WERI-Rb-1 (cell line): ENCODE measurements around the gene SH3RF3.

Experiments used
- DNase-seq: peaks from one replicate; pipeline ENCODE4 v3.0.0-alpha.2; 2020
- H3K27ac ChIP-seq: fragments of 250-450 bp; sonication (Bioruptor Pico); 2 replicates; pipeline ENCODE4 v1.5.1; 2020; ENCODE audit warnings: mild to moderate bottlenecking, moderate library complexity
- H3K27me3 ChIP-seq: fragments of 250-450 bp; sonication (Bioruptor Pico); 2 replicates; pipeline ENCODE4 v1.5.1; 2021; ENCODE audit warnings: mild to moderate bottlenecking, low read depth, moderate library complexity; ENCODE audit not compliant: insufficient read depth, severe bottlenecking
- H3K36me3 ChIP-seq: fragments of 250-450 bp; sonication (Bioruptor Pico); 2 replicates; pipeline ENCODE4 v1.5.1; 2020; ENCODE audit warnings: mild to moderate bottlenecking, moderate library complexity
- H3K4me3 ChIP-seq: 2 replicates; pipeline ENCODE4 v1.5.1; 2011; ENCODE audit warnings: low read depth, mild to moderate bottlenecking, control low read depth, low read length
- H3K9me3 ChIP-seq: fragments of 250-450 bp; sonication (Bioruptor Pico); 2 replicates; pipeline ENCODE4 v1.5.1; 2021; ENCODE audit warnings: mild to moderate bottlenecking, moderate library complexity; ENCODE audit not compliant: severe bottlenecking
- CTCF ChIP-seq: IDR thresholded peaks from 2 replicates; pipeline ENCODE4 v1.5.1; 2011; ENCODE audit warnings: low read depth, mild to moderate bottlenecking, control low read depth, inconsistent platforms, low read length

Gene SH3RF3

GRCh38 chr2:109318150-109318948, 189.3 kb downstream of the SH3RF3 start:
- DNase-seq: no peak
- Histone ChIP-seq H3K27me3 (no peaks in the 10 kb centered on the region), H3K27ac (no peak overlapping the region), H3K36me3 (no peaks in the 10 kb centered on the region), H3K9me3 (no peaks in the 10 kb centered on the region), H3K4me3 (no peak overlapping the region)
- TF ChIP-seq CTCF: no peak

GRCh38 chr2:109318949-109319342, 189.9 kb downstream of the SH3RF3 start:
- no peak overlapping the region for H3K27ac ChIP-seq
- no peak overlapping the region for H3K4me3 ChIP-seq
- no peak for TF ChIP-seq CTCF
- no peaks in the 10 kb centered on the region for H3K27me3 ChIP-seq
- no peak for DNase-seq
- H3K36me3 ChIP-seq: no peaks in the 10 kb centered on the region
- no peaks in the 10 kb centered on the region for H3K9me3 ChIP-seq

GRCh38 chr2:109320195-109320922, 191.4 kb downstream of the SH3RF3 start:
- no peaks in the 10 kb centered on the region for H3K27me3 ChIP-seq
- H3K27ac ChIP-seq: no peak overlapping the region
- no peak for DNase-seq

GRCh38 chr2:109321570-109321969, 192.6 kb downstream of the SH3RF3 start:
- DNase-seq: no peak
- H3K27ac ChIP-seq: no peak overlapping the region
- H3K36me3 ChIP-seq: no peaks in the 10 kb centered on the region
- TF ChIP-seq CTCF: no peak
- H3K9me3 ChIP-seq: no peaks in the 10 kb centered on the region
- no peak overlapping the region for H3K4me3 ChIP-seq
- no peaks in the 10 kb centered on the region for H3K27me3 ChIP-seq

More at GRCh38 chr2:109320195-109320922, 191.4 kb downstream of the SH3RF3 start:
- no peaks in the 10 kb centered on the region for H3K36me3 ChIP-seq
- no peak for TF ChIP-seq CTCF
- no peak overlapping the region for H3K4me3 ChIP-seq
- no peaks in the 10 kb centered on the region for H3K9me3 ChIP-seq

GRCh38 chr2:109322111-109322510, 193.1 kb downstream of the SH3RF3 start:
- no peak for DNase-seq
- Histone ChIP-seq H3K4me3 (no peak overlapping the region), H3K27me3 (no peaks in the 10 kb centered on the region), H3K9me3 (no peaks in the 10 kb centered on the region), H3K27ac (no peak overlapping the region), H3K36me3 (no peaks in the 10 kb centered on the region)
- no peak for TF ChIP-seq CTCF
